ENCODE results near the gene FHIT. TPM values are rescaled to one million over a fixed set of nuclear protein-coding genes. Genes with fewer than 3 reads are reported as not detected.

The FHIT gene
- total and polyA plus RNA-seq, 2 experiments from 2014 or later = 9.7 to 16.2 TPM

GRCh38 chr3:60339304-60339703, 911.9 kb downstream of the FHIT start:
- Histone ChIP-seq H3K36me3 (replicated peaks; ENCODE audit: insufficient read depth, low read depth) (no peaks in the 10 kb centered on the region), H3K4me2 (no peak overlapping the region), H4K20me1 (ENCODE audit: insufficient read depth, poor library complexity, severe bottlenecking) (no peaks in the 10 kb centered on the region), H3K79me2 (no peaks in the 10 kb centered on the region), H3K9me3 (ENCODE audit: low read depth) (no peaks in the 10 kb centered on the region), H3K27ac (no peak overlapping the region), H3K4me3 (no peak overlapping the region), H2AFZ (no peak overlapping the region), H3K9me2 (replicated peaks; ENCODE audit: insufficient read depth) (no peaks in the 10 kb centered on the region), H3K4me1 (ENCODE audit: insufficient read depth) (no peaks in the 10 kb centered on the region), H3K27me3 (no peaks in the 10 kb centered on the region)
- TF ChIP-seq CTCF (IDR thresholded peaks at IDR 0.05; ENCODE audit: poor library complexity) = no peak
- no peak for TF ChIP-seq EZH2phosphoT487 (IDR thresholded peaks at IDR 0.05; ENCODE audit: low read depth, severe bottlenecking, unreplicated experiment)
- no peak for TF ChIP-seq EZH2 (IDR thresholded peaks at IDR 0.05; ENCODE audit: borderline replicate concordance)
- DNase-seq (ENCODE audit: low spot score) = no peak
- WGBS (ENCODE audit: low lambda C conversion rate, missing lambda C conversion rate) = 70% methylated on average over 6 of the region's 6 CpGs

GRCh38 chr3:60337421-60337820, 913.8 kb downstream of the FHIT start:
- TF ChIP-seq EZH2 (IDR thresholded peaks at IDR 0.05; ENCODE audit: borderline replicate concordance) = no peak
- no peak for TF ChIP-seq EZH2phosphoT487 (IDR thresholded peaks at IDR 0.05; ENCODE audit: low read depth, severe bottlenecking, unreplicated experiment)
- no peak for TF ChIP-seq CTCF (IDR thresholded peaks at IDR 0.05; ENCODE audit: poor library complexity)
- no peak for DNase-seq (ENCODE audit: low spot score)
- 97% methylated on average over 2 of the region's 2 CpGs for WGBS (ENCODE audit: low lambda C conversion rate, missing lambda C conversion rate)

GRCh38 chr3:60336061-60336460, 915.2 kb downstream of the FHIT start:
- 72% methylated on average over 2 of the region's 2 CpGs for WGBS (ENCODE audit: low lambda C conversion rate, missing lambda C conversion rate)

More at GRCh38 chr3:60337421-60337820, 913.8 kb downstream of the FHIT start:
- Histone ChIP-seq H3K27me3 (no peaks in the 10 kb centered on the region), H3K9me3 (ENCODE audit: low read depth) (no peaks in the 10 kb centered on the region), H3K9me2 (replicated peaks; ENCODE audit: insufficient read depth) (no peaks in the 10 kb centered on the region), H3K36me3 (replicated peaks; ENCODE audit: insufficient read depth, low read depth) (no peaks in the 10 kb centered on the region), H3K4me3 (no peak overlapping the region), H4K20me1 (ENCODE audit: insufficient read depth, poor library complexity, severe bottlenecking) (no peaks in the 10 kb centered on the region), H3K4me2 (no peak overlapping the region), H2AFZ (no peak overlapping the region), H3K4me1 (ENCODE audit: insufficient read depth) (no peaks in the 10 kb centered on the region), H3K27ac (no peak overlapping the region), H3K79me2 (no peaks in the 10 kb centered on the region)

More at GRCh38 chr3:60336061-60336460, 915.2 kb downstream of the FHIT start:
- Histone ChIP-seq H3K79me2 (no peaks in the 10 kb centered on the region), H3K9me3 (ENCODE audit: low read depth) (no peaks in the 10 kb centered on the region), H3K27ac (no peak overlapping the region), H3K4me3 (no peak overlapping the region), H3K4me2 (no peak overlapping the region), H3K36me3 (replicated peaks; ENCODE audit: insufficient read depth, low read depth) (no peaks in the 10 kb centered on the region), H3K4me1 (ENCODE audit: insufficient read depth) (no peaks in the 10 kb centered on the region), H3K27me3 (no peaks in the 10 kb centered on the region), H3K9me2 (replicated peaks; ENCODE audit: insufficient read depth) (no peaks in the 10 kb centered on the region), H2AFZ (no peak overlapping the region), H4K20me1 (ENCODE audit: insufficient read depth, poor library complexity, severe bottlenecking) (no peaks in the 10 kb centered on the region)
- TF ChIP-seq EZH2 (IDR thresholded peaks at IDR 0.05; ENCODE audit: borderline replicate concordance) = no peak
- no peak for TF ChIP-seq EZH2phosphoT487 (IDR thresholded peaks at IDR 0.05; ENCODE audit: low read depth, severe bottlenecking, unreplicated experiment)
- no peak for TF ChIP-seq CTCF (IDR thresholded peaks at IDR 0.05; ENCODE audit: poor library complexity)
- no peak for DNase-seq (ENCODE audit: low spot score)

Measured in hepatocyte (in vitro differentiated cells).